GM21526 (cell line): ENCODE data around the gene MRPL43.
"Not testable (repeated sequence)": the region's sequence is repeated elsewhere in the genome, so short reads cannot be mapped to it uniquely, and the experiment has no call there.

ENCODE experiments used
- ATAC-seq: cut with Tn5 transposase; IDR thresholded peaks from one replicate; pipeline ENCODE4 v1.9.1; 2021; ENCODE audit warnings: moderate library complexity; ENCODE audit not compliant: unreplicated experiment, low FRiP score

Gene MRPL43

GRCh38 chr10:100984672-100985177 lies 2.6 kb downstream of the MRPL43 start:
- no peak for ATAC-seq

GRCh38 chr10:100983868-100984671 lies 3.2 kb downstream of the MRPL43 start:
- ATAC-seq = no peak

- no peak for ATAC-seq
Measured at GRCh38 chr10:100982916-100983830, 4.1 kb downstream of the MRPL43 start.

- no peak for ATAC-seq
Measured at GRCh38 chr10:100981178-100981772, 6.0 kb downstream of the MRPL43 start.

GRCh38 chr10:100980711-100981110 lies 6.6 kb downstream of the MRPL43 start:
- ATAC-seq = no peak

- ATAC-seq = no peak
Measured at GRCh38 chr10:100980311-100980710, 7.0 kb downstream of the MRPL43 start.

GRCh38 chr10:100979791-100980272 lies 7.5 kb downstream of the MRPL43 start:
- no peak for ATAC-seq

- no peak for ATAC-seq
Measured at GRCh38 chr10:100978901-100979195, 8.4 kb downstream of the MRPL43 start.

- no peak for ATAC-seq
Measured at GRCh38 chr10:100978121-100978900, 9.0 kb downstream of the MRPL43 start.

GRCh38 chr10:100977436-100977835 lies 9.9 kb downstream of the MRPL43 start:
- ATAC-seq = no peak

- ATAC-seq = no peak
Measured at GRCh38 chr10:100976906-100977305, 10.4 kb downstream of the MRPL43 start.

- ATAC-seq = not testable (repeated sequence)
Measured at GRCh38 chr10:100975397-100975796, 11.9 kb downstream of the MRPL43 start.

- ATAC-seq = no peak
Measured at GRCh38 chr10:100972904-100973535, 14.3 kb downstream of the MRPL43 start.

GRCh38 chr10:100972115-100972903 lies 15.0 kb downstream of the MRPL43 start:
- no peak for ATAC-seq

GRCh38 chr10:100970914-100971811 lies 16.1 kb downstream of the MRPL43 start:
- no peak for ATAC-seq

- ATAC-seq = no peak
Measured at GRCh38 chr10:100970076-100970913, 17.0 kb downstream of the MRPL43 start.
